Renal cortical epithelial cell (primary cell): ENCODE measurements around the gene ISG20L2. TPM values are rescaled to one million over a fixed set of nuclear protein-coding genes. Genes with fewer than 3 reads are reported as not detected.
"Not testable (repeated sequence)": the region's sequence is repeated elsewhere in the genome, so short reads cannot be mapped to it uniquely, and the experiment has no call there.

Source experiments
- DNase-seq: peaks from one replicate; pipeline ENCODE4 v3.0.0-alpha.2; 2011; ENCODE audit warnings: low read depth
- total RNA-seq: library from RNA; depleted of rRNA; stranded (reverse); fragments of >200 nt; gene quantifications from 2 replicates; pipeline ENCODE4 v1.2.3, GENCODE V29; 2014

The ISG20L2 gene, protein sequence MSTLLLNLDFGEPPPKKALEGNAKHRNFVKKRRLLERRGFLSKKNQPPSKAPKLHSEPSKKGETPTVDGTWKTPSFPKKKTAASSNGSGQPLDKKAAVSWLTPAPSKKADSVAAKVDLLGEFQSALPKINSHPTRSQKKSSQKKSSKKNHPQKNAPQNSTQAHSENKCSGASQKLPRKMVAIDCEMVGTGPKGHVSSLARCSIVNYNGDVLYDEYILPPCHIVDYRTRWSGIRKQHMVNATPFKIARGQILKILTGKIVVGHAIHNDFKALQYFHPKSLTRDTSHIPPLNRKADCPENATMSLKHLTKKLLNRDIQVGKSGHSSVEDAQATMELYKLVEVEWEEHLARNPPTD
- total RNA-seq: 6.3 and 10.3 TPM in 2 replicates

DNA sequence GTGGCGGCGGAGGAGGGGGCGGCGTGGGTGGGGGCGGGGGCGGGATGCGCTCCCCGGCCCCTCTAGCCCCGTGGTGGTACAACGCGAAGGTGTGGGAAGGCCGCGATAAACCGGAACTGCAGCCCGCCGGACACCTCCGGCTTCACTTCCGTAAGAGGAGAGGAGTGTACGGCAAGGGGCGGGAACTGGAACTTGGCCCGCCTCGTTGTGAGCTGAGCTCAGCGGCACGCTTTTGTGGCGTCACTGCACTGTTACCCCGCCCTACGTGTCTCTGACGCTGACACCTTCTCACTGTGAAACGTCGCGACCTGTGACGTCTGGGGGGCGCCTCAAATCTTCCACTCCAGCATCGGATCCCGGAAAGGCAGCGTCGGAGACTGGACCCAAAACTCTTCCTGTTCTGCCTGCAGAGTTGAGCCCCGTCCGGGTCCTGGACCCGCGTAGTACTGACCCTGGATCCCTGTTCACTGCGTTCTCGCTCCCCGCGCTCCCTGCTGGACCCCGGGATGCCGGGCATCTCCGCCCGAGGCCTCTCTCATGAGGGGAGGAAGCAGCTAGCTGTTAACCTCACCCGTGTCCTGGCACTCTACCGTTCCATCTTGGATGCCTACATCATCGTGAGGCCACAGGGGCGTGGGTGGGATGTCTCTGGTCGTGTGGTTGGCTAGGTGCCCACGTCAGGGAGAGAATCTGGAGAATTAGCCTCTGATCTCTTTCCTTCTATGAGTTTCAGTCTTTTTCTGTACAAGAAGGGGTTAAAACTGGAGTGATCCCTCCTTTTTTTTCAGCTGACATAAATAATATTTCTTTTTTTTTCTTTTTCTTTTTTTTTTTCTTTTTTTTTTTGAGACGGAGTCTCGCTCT is at the start of gene ISG20L2:
TSS of gene ISG20L2 (minus strand) at position 168 of the 864 bp plus-strand sequence. CDS start 1,114 bp downstream, outside the sequence.
- DNase-seq: peak; percentile 93

- DNase-seq: no peak
Measured at GRCh38 chr1:156777573-156777972, 49.0 kb upstream of the ISG20L2 start.

DNA sequence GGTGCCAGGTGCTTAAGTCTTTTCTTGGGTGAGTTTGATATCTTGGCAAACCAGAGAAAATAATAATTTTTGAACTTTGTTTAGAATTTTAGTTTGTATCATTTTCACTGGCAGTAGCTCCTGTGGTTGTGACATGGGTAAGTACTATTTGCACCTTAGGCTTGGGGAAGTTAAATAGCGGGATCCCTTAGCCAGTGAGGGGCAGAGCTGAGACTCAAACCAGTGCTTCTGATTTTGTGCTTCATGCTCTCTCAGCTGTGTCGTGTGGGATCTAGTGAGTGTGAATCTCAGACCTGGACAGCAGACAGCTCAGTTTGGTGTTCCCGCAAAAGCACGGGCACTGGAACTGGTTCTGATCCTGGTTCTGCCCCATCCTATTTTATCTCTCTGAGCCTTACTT is 48.4 kb upstream of the ISG20L2 start:
- no peak for DNase-seq

DNA sequence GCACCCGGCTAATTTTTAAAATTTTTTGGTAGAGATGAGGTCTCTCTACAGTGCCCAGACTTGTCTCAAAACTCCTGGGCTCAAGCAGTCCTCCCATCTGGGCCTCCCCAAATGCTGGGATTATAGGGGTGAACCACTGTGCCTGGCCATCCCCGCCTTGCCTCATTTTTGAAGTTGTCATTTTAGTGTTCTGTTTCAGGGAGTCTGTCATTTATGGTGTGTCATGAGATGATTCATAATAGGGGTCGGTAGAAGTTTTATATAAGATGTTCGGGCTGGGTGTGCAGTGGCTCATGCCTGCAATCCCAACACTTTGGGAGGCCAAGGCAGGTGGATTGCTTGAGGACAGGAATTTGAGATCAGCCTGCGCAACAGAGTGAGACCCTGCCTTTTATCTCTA is 47.2 kb upstream of the ISG20L2 start:
- no peak for DNase-seq

DNA sequence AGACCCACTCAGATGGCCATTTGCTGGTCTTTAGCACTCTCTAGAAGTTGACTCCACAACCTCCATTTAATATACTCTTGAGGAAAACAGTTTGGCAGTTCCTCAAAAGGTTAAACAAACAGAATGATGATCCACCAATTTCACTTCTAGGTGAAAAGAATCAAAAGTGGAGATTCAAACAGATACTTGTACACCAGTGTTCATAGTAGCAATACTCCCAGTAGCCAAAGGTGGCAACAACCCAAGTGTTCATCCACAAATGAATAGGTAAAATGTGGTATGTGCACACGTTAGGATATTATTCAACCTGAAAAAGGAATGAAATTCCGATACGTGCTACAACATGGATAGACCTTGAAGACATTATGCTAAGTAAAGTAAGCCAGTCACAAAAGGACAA is 45.0 kb upstream of the ISG20L2 start:
- DNase-seq: no peak

GRCh38 chr1:156772728-156773497 is 44.3 kb upstream of the ISG20L2 start:
- no peak for DNase-seq

DNA sequence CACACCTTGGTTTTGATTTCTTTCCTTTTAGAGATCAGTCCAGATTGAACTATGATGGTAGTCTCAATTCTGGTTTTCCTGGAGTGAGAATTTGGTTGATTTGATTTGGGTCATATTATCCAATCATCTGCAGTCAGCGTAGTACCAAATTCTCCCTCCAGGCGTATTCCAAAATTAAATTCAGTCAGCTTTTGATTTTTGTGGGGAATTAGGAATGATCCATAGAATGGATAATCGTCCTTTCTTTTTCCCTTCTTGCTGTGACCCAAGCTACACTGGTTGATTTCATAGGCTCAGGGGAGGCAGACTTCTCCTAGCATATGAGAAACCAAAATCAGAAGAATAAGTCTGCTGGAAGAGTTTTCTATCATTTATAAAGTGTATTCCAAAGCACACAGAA is 43.7 kb upstream of the ISG20L2 start:
- DNase-seq: no peak

DNA sequence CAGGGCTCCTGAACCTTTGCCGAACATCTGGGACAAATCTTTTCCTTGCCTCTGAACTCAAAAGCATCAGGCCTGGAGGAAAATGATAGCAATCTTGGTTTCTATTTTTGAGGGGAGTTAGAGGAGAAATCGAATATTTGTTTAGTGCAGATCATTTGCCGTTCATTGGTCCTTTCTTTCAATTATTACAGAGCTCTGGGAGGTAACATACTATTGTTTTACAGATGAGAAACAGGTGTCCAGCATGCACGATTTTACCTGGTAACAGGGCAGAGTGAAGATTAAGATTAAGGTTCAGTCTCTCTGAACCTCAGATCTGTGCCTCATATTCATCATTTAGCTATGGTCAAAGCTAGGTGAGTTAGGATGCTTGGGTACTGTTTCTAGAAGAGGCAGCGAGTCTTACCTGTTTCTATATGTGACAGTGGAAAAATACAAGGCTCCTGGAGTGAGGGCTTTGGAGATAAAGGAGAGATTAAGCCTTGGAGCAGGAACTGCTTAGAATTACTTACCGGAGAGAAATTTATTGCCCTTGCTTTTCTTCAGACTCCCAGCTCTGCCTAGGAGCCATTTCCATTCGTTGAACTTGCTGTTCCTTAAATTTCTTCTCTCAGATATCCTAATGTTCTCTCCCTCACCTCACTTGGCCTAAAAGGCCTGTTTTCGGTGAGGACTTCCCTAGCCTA is 40.2 kb upstream of the ISG20L2 start:
- no peak for DNase-seq

GRCh38 chr1:156767879-156768604 is 39.5 kb upstream of the ISG20L2 start:
- no peak for DNase-seq

- DNase-seq: peak; percentile 100
Measured at GRCh38 chr1:156767101-156767878, 38.7 kb upstream of the ISG20L2 start, which contains the start of gene PRCC. TSS of gene PRCC (plus strand) at chr1:156767535. CDS start at chr1:156767772, 237 bp downstream.

DNA sequence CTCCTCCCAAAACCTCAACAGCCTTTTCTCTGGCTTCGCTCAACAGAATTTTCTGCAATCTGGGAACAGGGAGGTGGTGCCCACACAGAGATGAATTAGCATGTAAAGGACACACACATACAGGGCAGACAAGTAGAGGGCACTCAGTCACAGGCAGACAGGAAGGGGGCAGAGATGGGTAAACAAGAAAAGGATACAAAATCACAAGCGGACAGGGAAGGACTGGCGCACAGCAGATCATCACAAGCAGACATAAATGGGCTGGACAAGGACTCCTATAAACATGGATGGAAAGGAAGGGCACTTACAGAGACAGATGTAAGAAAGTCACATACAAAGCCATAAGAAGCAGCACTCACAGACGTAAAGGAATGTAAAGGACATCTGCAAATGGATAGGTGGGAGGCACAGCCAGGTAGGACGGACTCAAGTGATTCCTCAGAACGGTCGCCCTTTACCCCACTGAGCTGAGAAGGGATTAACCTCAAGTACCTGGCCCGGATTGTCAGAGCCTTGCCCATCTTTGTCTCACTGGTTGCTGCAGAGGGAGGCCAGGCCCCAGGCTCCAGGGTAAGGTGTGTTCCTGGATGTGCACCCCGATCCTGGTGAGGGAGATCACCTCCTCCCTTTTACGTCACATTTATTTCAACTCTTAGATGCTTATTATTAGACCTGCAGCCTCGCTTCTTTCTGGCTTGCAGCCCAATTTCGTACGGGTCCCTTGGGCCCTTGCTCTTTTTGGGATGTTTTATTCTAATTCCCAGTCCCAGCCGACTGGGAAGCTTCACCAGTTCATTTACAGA is 37.9 kb upstream of the ISG20L2 start:
- DNase-seq: no peak

GRCh38 chr1:156765666-156766065 is 37.1 kb upstream of the ISG20L2 start:
- no peak for DNase-seq

GRCh38 chr1:156765136-156765535 is 36.6 kb upstream of the ISG20L2 start:
- not testable (repeated sequence) for DNase-seq

GRCh38 chr1:156760796-156761104 is 32.2 kb upstream of the ISG20L2 start:
- DNase-seq: no peak

- no peak for DNase-seq
Measured at GRCh38 chr1:156760092-156760795, 31.7 kb upstream of the ISG20L2 start.

DNA sequence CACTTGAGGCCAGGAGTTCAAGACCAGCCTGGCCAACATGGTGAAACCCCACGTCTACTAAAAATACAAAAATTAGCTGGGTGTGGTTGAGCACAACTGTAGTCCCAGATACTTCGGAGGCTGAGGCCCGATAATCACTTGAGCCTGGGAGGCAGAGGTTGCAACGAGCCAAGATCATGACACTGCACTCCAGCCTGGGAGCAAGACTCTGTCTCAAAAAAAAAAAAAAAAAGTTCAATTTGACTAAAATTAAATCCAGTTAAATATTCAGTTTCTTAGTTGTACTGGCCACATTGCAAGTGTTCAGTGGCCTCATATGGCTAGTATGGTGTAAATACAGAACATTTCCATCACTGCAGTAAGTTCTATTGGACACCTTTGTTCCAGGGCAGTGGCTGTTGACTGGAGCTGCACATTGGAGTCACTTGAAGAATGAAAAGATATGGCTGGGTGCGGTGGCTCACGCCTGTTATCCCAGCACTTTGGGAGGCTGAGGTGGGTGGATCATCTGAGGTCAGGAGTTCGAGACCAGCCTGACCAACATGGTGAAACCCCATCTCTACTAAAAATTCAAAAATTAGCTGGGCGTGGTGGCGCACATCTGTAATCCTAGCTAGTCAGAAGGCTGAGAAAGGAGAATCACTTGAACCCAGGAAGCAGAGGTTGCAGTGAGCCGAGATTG is 29.1 kb upstream of the ISG20L2 start:
- DNase-seq: not testable (repeated sequence)

DNA sequence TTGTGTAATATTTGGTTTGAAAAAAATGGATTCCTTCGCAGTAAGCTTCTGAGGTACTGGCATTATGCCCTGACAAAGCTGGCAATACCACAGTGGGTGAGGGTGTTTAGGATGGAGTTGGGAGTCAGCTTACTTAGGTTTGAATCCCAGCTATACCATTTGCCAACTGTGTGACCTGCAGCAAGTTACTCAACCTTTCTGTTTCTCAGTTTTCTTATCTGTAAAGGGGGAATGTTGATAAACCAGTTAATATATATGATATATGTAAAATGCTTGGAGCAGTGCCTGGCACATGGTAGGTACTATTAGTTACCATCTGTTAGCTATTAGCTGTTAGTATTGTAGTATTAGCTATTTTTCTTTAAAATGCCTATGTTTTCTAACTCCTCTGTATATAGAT is 27.8 kb upstream of the ISG20L2 start:
- DNase-seq: no peak

DNA sequence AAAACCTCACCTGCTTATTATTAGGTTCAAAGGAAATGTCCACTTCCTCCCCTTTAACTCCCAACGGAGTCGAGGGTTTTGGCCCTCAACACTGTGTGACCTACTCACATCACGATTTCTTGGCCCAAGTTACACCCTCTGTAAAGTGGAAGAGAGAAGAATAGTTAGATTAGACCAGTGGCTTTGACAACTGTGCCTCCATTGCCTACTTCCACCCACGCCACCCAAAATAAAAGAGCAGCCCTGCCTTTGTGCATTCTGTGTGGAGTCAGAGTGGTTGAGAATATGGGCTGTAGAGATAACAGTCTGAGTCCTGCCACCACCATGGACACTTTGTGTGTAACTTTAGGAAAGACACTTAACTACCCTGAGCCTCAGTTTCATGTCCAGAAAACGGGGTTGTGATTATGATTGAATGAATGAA is 27.0 kb upstream of the ISG20L2 start:
- no peak for DNase-seq
